ENCODE measurements around the gene ANO8.
A peak's percentile ranks its signal among the peaks of the same experiment; 100 is the strongest.

GRCh38 chr19:17305517-17306284 is 29.0 kb downstream of the ANO8 start, which contains the start of gene MRPL34:
- TF ChIP-seq CTCF (IDR thresholded peaks at IDR 0.05; ENCODE audit: low read length) (peak; percentile 93), EZH2 (optimal IDR thresholded peaks at IDR 0.05; ENCODE audit: low read depth, low read length) (no peak), EZH2phosphoT487 (IDR thresholded peaks at IDR 0.05; ENCODE audit: low read length) (no peak)
